Measurements from ENCODE around the gene CWH43. TPM values are rescaled to one million over a fixed set of nuclear protein-coding genes. Genes with fewer than 3 reads are reported as not detected.

Gene CWH43
- total and polyA plus RNA-seq, 9 of the 15 experiments (the other 6 are each of a cell fraction or from before 2014, with no cell fraction given): not detected

DNA sequence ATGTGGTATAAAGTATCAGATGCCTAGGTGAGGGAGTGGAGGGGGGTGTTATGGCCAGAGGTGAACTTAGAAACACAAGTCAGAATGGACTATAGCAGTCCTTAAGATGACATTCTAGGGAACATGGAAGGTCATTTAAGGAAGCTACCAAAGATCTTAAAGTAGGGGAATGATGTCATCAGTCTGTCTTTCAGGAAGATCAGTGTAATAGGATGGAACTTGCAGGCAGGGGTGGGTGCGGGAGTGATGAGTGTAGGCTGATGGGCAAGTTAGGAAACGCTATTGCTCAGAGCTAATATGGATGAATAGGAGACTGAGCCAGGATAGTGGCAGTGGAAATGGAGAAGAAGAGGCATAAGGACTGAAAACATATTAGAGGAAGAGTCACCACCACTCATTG lies 27.5 kb upstream of the CWH43 start:
- Histone ChIP-seq H3K79me2 (ENCODE audit: control insufficient read depth, insufficient read depth, low read length) (no peaks in the 10 kb centered on the region), H4K20me1 (replicated peaks; ENCODE audit: control insufficient read depth, insufficient read depth, low read length) (no peaks in the 10 kb centered on the region), H3K4me2 (ENCODE audit: insufficient read depth, low read length) (no peak overlapping the region; the same call in 1 of the 2 replicates), H3K9me3 (replicated peaks; ENCODE audit: control insufficient read depth, insufficient read depth, low read depth, low read length) (no peaks in the 10 kb centered on the region), H3K9ac (ENCODE audit: insufficient read depth in 1 of 2, low read depth in 2 of 2, low read length in 2 of 2) (no peak overlapping the region), H3K36me3 (ENCODE audit: control insufficient read depth, insufficient read depth, low read length) (no peaks in the 10 kb centered on the region), H3K4me3 (no peak overlapping the region), H3K9me1 (ENCODE audit: control insufficient read depth, insufficient read depth, low read length) (no peaks in the 10 kb centered on the region), H3K4me1 (replicated peaks in 1 of 2; ENCODE audit: control insufficient read depth in 2 of 2, insufficient read depth in 2 of 2, low read length in 2 of 2) (no peaks in the 10 kb centered on the region), H3K27me3 (ENCODE audit: control insufficient read depth in 2 of 2, insufficient read depth in 2 of 2, low read length in 2 of 2) (no peaks in the 10 kb centered on the region), H3K27ac (ENCODE audit: extremely low read depth, low read depth, low read length) (no peak overlapping the region), H2AFZ (ENCODE audit: low read depth, low read length) (peak overlapping the region; percentile 8; the same call in 1 of the 2 replicates)
- in situ Hi-C loops (cut with MboI): loop anchor here (5.0 kb wide), 1 partner anchor 381 kb away; no protein-coding TSS in a partner anchor
- ATAC-seq: peak; percentile 47
- POLR2A ChIA-PET: no interaction called here
- no TSS peak for BruUV-seq (replicated peaks)
- WGBS (ENCODE audit: insufficient coverage, low coverage, missing lambda C conversion rate): 6% methylated on average over 2 of the region's 2 CpGs
- intact Hi-C loops (cut with micrococcal nuclease): no loop called here
- TF ChIP-seq, protein P1, sequence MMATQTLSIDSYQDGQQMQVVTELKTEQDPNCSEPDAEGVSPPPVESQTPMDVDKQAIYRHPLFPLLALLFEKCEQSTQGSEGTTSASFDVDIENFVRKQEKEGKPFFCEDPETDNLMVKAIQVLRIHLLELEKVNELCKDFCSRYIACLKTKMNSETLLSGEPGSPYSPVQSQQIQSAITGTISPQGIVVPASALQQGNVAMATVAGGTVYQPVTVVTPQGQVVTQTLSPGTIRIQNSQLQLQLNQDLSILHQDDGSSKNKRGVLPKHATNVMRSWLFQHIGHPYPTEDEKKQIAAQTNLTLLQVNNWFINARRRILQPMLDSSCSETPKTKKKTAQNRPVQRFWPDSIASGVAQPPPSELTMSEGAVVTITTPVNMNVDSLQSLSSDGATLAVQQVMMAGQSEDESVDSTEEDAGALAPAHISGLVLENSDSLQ (IDR thresholded peaks at IDR 0.05): 0 out of 2 replicates have a peak, but pooled peaks have one; percentile 17
- TF ChIP-seq TAL1 (IDR thresholded peaks at IDR 0.05) (no peak), ATF3 (IDR thresholded peaks at IDR 0.05) (peak; percentile 90), ATF3 (CRISPR knock-in tag; conservative IDR thresholded peaks at IDR 0.05) (no peak), ESRRA (IDR thresholded peaks at IDR 0.05; ENCODE audit: borderline replicate concordance, low read depth) (peak; percentile 48; the same call in 1 of the 2 replicates), ZBTB17 (CRISPR knock-in tag; IDR thresholded peaks at IDR 0.05) (no peak), ATF1 (CRISPR knock-in tag; IDR thresholded peaks at IDR 0.05) (no peak), ATF1 (tag; IDR thresholded peaks at IDR 0.05) (peak; percentile 35), JUND (IDR thresholded peaks at IDR 0.05; ENCODE audit: borderline replicate concordance, low read depth, low read length) (peak; percentile 49; the same call in 1 of the 2 replicates), JUND (tag; IDR thresholded peaks at IDR 0.05; ENCODE audit: borderline replicate concordance, low read depth, low read length) (peak; percentile 79), ATF7 (IDR thresholded peaks at IDR 0.05) (peak; percentile 85)
- DNase-seq (ENCODE audit: extremely low read depth in 1 of 4, low spot score in 3 of 4): no peak
- CTCF ChIA-PET (ENCODE audit: low intra/inter-chr PET ratio): no interaction called here
- FAIRE-seq: no peak
